NK-92 (cell line): ENCODE measurements around the gene ARAP1.

ENCODE experiments used
- DNase-seq: peaks from one replicate; lab custom pipeline; 2025; ENCODE audit not compliant: unreplicated experiment; lab: John Stamatoyannopoulos, UW

Gene ARAP1

DNA sequence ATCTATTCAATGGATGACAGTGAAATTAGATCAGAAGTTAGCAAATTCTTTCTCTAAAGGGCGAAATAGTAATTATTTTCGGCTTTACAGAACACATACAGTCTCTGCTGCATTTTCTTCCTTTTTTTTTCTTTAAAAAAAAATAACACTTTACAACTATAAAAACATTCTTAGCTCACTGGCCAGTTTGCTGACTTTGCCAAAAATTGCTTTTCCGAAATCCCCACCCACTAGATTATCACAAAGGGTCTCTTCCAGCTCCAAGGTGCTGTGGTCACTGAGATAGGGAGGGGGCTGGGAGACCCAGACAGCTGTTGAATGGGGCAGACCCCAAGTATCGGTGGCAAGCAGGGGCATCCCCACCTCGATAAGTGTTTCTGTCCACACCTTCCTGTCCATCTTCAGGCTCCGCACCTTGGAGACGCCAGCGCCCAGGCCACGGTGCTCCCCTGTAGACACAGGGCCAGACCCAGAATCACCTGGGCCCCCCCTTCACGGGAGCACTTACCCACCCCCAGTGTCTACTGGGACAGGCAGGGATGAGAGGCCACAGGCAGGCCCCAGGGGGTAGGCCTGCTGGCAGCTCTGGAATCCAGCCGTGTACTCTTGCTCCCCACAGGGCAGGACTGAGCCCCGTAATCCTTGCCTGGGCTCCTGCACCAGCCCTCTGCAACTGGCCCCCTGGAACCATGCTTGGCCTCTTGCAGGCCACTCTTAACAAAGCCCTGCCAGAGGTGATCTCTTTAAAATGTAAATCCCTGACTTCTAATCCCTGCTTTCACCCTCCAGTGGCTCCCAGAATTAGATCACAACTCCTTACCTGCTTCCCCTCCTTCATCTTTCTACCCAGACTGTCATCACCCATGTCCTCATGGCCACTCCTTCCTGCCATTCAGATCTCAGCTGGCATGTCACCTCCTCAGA lies 46.5 kb downstream of the ARAP1 start:
- DNase-seq: no peak

DNA sequence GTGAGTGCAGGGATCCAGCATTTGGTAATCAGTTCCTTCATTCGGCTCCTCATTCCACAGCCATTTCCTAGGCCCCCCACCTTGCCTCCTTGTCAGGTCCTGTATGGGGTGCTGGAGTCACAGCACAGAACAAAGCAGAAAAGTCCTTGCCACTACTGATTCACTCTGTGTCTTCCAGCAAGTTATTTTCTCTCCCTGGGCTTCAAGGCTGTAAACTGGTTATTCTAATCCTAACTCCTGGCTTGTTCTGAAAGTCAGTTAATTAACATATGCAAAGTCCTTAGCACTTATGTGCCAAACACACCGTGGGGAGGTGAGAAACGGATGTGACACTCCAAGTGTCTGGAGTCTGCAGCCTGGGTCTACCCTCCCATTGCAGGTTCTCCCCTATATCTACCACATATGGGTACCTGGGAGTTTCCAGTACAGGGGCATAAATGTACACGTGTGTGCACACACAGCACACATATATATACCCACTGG lies 47.4 kb downstream of the ARAP1 start:
- DNase-seq: no peak

DNA sequence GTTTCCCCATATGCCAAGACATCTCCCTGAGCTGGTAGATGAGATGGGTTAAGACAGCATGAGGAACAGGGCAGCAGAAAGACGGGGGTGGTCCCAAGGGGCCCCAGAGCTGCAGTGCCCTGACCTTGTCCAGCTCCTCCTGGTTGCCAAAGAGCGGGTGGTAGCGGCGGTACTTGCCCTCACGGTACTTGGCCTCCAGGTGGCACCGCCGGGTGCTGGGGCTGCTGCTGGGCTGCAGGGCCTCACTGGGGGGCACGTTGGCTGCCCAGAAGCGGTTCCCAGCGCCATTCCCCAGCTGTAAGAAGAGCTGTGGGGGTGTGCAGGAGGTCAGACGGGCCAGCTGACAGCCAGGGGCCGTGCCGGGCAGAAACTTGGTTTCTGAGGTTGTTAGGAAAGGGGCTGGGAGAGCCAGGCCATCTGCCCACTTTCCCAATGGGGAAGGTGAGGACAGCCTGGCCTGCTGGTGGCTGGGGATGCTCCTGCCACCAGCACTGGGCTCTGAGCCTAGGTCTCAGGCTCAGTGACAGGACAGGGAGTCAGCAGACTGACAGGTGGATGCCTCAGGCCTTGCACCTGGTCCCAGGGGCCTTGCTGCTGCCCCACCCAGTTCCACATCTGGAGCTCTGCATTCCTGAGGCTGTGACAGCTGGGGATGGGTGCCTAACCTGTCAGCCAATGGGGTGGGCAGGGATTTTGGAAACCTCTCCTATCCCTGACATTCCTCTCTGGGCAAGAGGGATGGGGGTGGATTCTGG lies 48.0 kb downstream of the ARAP1 start:
- no peak for DNase-seq

DNA sequence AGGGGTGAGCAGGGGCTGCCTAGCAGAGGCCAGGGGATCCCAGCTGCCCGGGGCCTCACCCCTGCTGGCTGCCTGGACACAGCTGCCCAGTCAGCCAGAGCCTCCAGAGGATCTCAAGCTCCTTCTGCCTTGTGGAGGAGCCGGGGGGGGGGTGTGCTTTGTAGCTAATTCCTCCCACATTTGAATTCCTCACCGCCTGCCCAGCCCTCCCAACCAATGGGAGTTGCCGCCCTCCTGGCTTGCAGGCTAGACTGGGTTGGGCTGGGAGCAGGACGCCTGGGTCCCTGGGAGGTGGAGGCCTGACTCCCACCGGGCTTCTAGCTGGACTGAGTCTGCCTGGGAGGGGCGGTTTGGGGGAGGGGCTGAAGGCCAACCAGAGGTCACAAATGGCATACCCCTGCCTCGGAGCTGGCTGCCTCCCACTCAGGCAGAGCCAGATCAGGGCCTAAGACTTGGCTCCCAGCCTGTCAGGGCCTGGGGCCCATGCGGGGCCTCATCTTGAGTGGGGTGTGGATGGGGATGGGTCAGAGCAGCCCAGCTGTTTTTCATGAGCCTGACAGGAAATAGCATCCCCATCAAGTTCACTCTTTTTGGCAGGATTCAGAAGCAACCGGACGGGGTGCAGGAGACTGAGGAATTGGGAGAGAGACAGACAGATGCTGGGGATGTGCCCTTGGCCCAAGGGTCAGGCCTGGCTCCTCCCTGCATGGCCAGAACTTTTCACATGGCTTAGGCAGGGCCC lies 48.8 kb downstream of the ARAP1 start:
- no peak for DNase-seq

DNA sequence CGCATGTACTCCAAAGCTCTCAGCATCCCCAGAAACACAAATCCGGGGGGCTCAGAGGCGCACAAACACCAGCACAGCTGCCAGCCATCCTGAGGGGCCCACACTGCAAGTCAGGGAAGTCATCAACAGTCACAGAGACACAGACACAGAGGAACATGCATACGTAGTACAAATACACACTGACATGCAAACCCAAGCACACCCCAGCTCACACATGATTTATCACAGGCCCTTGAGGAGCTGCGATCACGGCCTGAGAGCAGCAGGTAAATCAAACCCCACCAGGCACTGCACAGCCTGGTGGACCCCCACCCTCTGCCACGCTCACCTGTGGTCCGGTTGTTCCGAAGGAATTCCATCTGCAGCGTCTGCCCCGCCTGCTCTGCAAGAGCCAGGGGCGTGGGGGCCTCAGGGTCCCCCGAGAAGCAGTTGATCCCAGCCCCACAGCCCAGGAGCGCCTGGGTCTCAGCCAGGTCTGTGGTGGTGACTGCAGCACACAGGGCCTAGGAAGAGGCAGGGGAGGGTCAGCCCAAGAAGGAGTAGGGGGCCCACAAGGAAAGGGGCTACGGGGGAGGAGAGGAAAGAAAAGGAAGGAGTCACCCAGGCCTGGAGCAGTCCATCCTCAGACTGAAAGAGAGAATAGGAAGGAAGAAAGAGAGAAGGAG lies 49.5 kb downstream of the ARAP1 start:
- no peak for DNase-seq

DNA sequence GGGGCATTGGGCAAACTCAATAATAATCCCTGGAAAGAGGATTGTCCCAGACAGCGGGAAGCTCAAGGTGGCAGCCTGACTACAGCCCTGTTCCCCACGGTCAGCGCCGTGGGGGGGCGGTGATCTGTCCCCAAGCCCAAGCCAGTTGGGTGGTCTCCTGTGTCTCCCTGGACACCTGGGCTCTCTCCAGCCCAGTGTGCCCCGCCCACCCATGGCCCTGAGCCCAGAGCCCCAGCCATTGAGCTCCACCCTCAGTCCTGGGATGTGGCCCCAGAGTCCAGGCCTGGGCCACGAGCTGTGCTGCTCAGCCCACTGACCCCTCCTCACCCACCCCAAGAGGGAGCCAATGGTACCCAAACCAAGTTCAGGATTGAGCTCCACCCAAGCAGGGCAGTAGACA lies 50.1 kb downstream of the ARAP1 start:
- no peak for DNase-seq

DNA sequence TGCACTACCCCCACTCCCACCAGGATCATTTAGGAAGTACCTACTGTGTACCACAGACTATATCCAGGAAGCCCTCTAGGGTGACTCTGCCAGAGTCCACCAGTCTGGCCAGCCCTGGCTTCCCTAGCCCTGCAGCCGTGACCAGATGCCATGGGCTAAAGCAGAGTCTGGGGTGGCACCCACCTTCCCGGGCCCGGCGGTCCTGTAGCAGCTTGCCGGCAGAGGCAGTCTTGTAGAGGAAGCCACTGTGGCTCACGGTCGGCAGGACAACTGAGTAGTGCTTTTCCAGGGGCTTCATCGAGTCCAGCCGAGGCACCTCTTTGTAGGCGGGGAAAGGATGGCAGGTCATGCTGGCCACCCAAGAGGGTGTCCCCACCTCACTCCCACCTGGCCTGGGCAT lies 50.7 kb downstream of the ARAP1 start:
- DNase-seq: no peak

DNA sequence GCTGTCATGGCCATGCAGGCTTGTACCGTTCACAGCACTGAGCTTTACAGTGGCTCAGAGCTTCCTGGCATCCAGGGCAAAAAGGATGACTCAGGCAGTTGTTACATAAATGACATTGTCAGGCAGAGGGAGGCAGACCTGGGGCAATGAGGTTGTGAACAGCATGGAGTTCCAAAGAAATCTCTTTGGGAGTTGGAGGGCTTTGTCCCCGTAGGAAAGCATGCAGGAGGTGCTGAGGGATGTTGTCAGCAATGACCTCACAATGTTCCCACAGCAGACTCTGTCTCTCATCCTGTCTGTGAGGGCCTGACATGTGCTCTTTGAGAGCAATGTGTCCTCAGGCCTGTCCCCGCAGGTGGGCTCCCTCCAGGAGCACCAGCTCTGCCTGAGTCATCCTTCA lies 52.1 kb downstream of the ARAP1 start:
- no peak for DNase-seq

DNA sequence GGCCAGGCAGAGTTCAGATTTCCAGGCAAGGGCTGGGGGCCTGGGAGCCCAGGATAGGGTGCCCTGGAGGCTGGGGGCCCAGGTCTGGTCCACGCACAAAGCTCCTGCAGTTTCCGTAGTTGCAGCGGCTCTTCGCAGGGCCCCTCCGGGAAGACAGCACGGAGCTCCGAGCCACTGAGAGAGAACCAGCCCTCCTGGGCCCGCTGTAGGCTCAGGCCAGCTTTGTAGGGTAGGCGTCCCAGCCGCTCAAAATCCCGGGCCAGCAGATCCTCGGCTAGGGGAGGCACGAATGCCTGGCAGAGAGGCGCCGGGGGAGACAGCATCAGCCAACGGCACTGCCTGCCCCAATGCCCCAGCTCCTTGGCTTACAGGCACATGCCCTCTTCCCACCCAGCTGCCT lies 54.4 kb downstream of the ARAP1 start:
- DNase-seq: no peak

DNA sequence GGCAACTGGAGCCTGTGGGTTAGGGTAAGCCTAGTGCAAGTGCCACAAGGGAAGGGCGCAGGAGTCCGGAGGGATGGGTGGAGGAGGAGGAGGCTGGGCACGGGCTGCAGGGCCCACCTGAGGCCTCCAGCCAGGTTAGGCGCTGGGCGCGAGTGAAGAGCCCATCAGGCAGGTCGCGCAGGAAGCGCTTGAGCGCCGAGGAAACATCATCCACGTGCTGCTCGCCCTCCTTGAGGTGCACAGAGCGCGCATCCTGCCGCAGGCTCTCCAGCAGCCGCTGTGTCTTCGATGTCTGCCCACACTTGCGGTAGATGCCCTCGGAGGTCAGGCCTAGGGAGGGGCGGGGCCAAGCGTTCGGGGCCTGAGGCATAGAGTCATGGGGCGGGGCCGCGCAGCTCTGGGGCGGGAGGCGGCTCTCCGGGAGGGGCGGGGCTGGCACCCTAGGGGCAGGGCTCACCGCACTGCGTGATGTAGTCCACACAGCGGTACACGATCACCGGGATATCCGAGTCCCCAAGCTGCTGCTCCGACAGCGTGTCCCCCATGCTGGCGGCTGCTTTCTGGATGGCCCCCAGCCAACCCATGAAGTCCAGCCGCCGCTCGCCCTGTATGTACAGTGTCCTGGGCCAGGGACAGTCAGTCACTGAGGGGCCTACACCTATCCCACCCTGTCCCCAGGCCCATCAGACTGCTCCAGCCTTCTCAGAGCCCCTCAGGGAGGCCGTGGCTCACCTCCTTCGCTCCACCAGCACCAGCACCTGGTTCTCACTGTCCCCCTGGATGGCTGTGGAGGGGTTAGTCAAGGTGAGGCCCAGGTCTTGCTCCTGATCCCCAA lies 55.1 kb downstream of the ARAP1 start:
- DNase-seq: no peak

DNA sequence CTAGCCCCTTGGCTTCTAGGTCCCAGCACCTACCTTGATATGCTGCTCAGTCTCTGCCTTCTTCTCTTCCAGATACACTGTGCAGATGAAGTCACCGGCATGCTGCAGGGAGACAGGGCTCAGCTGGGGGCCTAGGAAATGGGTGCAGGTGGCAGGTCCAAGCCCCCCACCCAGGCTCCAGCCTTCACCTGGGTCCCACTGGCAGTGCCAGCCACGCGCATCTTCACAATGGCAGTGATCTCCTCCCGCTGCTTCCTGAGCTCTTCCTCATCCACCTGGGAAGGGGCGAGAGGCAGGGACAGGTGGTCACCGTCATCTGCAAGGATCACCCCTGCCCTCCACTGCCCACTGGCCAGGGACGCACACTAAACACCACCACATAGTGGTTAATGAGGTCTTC lies 56.9 kb downstream of the ARAP1 start:
- DNase-seq: no peak

DNA sequence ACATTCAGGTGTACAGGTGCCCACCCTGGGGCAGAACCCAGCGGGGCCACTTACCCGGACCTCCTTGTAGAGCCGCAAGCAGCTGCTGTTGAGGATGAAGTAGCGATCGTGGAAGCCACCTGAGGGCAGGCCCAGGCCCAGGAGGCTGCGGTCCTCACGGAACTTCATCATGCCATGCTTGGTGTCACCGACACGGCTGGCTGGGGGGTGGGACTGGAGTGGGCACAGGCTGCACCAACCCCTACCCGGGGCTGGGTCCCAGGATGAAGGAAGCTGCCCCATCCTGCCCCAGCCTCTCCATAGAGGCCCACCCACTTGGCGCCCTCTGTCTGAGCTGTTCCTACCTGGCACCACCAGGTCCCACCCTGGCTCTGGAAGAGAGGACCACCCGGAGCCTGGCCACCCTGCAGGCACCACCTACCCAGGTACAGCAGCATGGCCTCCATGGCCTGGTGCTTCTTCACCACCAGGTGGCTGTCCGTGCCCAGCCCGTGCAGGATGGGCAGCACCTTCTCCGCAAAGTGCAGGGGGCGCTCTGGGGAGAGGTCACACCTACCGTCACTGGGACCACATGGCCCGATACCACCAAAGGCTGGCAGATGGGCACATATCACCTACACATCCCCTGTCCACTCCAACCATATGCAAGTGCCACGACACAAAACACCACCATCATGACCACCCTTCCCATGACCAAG lies 58.8 kb downstream of the ARAP1 start:
- DNase-seq: no peak

DNA sequence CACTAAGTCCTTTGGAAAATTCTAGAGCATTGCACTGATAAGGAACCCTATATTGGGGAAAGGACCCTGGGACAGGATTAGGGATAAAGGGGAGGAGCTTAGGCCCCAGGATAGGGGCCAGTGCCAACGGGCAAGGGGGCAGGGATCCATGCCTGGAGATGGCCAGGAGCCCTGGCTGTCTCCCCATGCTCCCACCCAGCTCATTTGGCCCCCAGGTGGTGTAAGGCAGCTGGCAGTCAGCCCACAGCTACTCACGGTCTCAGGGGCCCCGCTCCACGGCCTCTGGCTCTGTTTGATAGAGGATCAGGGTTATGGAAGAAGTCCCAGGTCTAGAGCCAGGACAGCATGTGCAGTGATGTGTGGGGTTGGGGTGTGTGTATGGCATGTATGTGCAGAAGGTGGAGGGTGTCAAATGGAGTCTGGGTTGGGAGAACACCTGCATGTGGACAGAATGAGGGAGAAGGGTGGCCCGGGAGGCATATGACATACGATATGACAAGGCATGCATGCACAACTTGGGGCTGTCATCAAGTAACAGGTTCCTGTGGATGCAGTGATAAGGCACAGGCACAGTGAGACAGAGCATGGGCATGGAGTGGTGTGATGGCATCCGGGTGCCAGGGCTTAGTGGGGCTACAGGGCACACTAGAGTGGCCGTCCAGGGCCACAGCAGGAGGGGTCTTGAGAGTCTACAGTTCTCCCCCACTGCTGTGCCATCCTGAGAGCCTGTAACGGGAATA lies 59.5 kb downstream of the ARAP1 start:
- DNase-seq: no peak

DNA sequence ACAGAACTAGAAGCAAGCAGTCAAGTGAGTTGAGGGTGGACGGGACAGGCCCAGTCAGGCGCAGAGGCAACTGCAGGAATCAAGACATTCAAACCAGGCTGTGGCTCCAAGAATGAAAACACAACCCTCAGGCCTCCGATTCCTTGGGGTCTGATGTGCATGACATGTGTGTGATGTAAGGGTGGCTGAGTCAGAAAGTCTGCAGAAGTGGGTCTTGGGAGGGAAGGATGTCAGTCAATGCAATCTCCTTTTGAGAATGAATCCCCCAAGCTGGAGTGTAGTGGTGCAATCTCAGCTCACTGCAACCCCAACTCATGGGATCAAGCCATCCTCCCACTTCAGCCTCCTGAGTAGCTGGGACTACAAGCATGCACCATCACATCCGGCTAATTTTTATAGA lies 62.0 kb downstream of the ARAP1 start:
- no peak for DNase-seq

DNA sequence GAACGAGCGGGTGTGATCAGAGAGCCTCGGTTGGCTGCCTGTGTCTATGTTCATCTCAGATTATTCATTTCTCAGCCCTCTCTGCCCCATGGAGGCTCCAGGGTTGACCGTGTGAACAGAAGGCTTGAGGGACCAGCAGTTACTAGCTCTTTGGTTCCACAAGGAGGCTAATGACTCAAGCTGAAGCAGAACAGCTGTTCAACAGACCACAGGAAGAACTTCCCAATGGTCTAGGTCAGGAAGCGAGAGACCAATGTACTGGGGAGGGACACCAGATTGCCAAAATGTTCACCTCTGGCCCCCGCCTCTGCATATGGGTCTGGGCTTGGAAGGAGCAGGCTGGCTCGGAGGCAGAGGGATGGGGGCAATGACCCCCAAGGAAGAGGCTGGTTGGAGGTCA lies 63.3 kb downstream of the ARAP1 start:
- no peak for DNase-seq

DNA sequence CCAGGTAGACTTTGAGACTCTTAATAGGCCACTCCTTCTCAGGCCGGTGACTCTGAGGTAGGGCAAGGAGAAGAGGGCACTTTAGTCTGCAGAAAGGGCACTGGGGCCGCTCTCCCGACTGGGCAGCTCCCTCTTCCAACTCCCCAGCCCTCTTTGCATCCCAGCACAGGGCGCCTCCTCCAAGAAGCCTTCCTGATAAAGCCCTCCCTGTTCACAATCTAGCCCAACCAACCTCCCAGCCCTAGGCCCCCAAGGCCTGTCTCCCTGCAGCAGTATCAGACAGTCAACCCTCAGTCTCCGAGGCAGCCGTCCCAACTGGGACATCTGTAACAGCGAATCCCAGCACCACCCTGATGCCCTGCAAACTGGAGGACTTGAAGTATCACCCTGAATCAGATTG lies 63.7 kb downstream of the ARAP1 start:
- DNase-seq: no peak

DNA sequence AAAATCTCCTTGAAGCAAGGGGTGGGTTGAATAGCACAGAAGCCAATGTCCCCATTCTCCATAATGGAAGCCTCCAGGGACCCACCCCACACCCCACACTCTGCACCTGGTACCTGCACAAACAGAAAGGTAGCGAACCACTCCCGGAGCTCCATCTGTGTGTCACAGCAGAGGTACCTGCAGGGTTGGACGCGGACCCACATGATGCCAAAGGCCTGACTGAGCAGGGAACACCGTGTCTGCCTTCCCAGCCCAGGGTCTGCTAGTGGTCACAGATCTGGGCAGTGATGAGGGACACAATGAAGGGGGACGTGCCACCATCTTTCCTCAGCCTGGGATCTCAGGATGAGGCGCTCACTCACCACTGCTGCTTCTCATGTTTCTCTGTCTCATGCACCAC lies 64.9 kb downstream of the ARAP1 start:
- DNase-seq: no peak

DNA sequence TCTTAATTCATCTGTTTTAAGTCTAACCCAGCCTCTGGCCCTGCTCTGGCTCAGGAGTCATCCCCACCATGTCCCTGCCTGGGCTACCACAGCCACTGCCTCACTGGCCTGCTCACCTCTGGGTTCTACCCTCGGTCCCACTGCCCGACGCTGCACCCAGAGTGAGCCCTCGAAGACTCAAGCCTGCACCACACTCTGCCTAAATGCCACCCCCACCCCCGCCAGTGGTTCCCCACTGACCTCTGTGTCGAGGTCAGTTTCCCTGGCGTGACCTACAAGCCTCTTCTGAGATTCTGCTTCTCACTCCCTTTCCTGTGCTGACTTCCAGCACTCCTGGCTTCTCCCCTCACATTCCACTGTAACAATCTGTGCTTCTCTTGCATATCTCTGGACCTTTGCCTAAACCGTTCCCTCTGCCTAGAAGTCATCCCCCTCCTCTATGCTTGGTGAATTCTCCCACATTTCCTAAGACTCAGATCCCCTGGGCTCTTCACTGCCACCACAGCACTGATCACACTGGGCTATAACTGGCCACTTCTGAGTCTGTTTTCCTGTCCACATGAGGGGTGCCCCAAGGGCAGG lies 65.5 kb downstream of the ARAP1 start:
- no peak for DNase-seq
